Hepatocyte (in vitro differentiated cells): ENCODE data around the gene DENND1A.

Experiments
- CTCF ChIP-seq: fragments of 200-600 bp; sonication (generic); IDR thresholded peaks from 2 replicates; pipeline ENCODE4 v1.5.1; 2016; ENCODE audit warnings: antibody characterized with exemption, mild to moderate bottlenecking; ENCODE audit not compliant: poor library complexity
- EZH2 ChIP-seq: fragments of 200-600 bp; sonication (generic); IDR thresholded peaks from 2 replicates; pipeline ENCODE4 v1.6.1; 2016; ENCODE audit warnings: antibody characterized with exemption, mild to moderate bottlenecking, borderline replicate concordance

- TF ChIP-seq EZH2 (no peak), CTCF (no peak)
Observed at GRCh38 chr9:123375469-123376132, 554.3 kb downstream of the DENND1A start.
